HG03378 (cell line): ENCODE results near the gene SPINDOC.
"Not testable (repeated sequence)": the region's sequence is repeated elsewhere in the genome, so short reads cannot be mapped to it uniquely, and the experiment has no call there.

Experiments
- ATAC-seq: cut with Tn5 transposase; IDR thresholded peaks from one replicate; pipeline ENCODE4 v1.9.1; 2021; ENCODE audit warnings: mild to moderate bottlenecking, moderate library complexity; ENCODE audit not compliant: unreplicated experiment

SPINDOC gene

DNA sequence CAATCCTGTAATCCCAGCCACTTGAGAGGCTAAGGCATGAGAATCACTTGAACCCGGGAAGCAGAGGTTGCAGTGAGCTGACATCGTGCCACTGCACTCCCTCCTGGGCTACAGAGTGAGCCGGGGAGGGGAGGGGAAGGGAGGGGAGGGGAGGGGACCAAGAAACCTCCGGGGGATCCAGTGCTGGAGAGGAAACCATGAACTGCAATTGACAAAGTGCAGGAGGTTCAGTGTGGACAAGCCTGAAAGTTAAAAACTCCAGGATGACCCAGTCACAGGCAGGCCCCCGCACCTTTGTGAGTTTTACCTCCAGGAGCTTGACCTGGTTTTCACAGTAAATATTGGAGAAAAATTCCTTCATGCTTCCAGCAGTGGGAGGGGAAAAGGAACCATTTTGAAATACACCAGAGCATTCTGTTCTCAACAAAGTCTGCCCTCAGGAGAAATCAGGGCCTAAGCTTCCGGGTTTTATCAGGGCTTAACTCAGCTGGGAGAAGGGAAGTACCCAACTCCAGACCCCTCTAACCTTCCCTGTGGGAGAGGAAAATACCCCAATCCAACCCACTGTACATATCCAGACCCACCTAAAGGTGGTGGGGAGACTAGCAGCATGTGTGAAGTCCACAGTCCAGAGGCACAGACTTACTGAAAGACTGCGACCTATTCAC is 29.2 kb upstream of the SPINDOC start:
- no peak for ATAC-seq

DNA sequence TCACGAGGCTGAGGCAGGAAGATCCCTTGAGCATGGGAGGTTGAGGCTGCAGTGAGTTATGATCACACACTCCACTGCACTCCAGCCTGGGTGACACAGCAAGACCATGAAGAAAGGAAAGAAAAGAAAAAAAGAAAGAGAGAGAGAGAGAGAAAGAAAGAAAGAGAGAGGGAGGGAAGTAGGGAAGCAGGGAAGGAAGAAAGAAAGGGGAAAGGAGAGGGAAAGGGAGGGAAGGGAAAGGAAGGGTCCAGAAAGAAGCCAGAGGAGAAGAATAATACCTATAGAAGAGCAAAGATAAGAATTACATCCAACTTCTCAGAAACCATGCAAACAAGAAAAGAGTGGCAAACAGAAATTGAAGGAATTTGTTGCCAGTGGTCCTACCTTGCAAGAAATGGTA is 27.4 kb upstream of the SPINDOC start:
- no peak for ATAC-seq

DNA sequence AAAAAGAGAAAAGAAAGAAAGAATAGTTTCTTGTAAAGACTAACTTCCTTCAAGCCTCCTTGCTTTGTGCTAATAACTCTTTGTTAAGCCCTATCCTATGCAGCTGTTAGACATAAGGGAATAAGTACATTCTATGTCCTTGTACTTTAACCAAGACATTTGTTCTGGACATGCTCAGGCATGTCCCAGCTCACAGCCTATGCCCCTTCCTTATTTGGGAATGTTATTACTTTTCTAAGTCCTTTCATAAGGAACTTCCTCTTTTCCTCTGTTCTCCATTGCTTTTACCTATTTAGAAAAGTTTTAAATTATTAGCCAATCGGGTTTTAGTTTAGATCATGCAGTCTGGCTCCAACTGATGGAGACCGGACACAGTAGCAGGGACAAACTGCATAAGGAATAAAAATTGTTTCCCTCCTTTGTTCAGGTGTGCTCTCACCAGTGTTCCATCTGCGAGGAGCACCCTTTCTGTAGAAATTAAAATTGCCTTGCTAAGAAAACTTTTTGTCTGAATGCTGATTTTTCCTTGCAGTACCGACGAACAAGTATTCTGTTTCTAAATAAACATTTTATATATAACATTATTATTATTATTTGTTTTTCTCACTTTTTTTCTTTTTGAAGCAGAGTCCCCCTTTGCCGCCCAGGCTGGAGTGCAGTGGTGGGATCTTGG is 21.6 kb upstream of the SPINDOC start:
- ATAC-seq: no peak

DNA sequence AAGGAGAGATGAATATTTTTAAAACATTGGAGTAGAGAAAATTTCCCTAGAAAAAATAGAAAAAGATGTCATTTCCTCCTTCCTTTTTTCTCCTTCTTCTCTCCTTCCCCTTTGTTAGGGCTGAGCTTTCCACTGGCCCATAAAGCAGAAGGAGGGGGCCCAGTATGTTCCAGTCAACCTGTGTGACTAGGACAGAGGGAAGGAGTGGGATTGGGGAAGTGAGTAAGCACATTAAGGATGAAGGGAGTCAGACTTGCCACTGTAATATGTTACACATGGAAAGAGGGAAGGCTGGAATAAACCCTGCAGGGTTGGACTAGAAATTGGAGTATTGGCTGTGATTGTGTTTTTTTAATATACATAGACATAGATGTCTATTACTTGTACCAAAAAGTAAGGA is 20.1 kb upstream of the SPINDOC start:
- no peak for ATAC-seq

DNA sequence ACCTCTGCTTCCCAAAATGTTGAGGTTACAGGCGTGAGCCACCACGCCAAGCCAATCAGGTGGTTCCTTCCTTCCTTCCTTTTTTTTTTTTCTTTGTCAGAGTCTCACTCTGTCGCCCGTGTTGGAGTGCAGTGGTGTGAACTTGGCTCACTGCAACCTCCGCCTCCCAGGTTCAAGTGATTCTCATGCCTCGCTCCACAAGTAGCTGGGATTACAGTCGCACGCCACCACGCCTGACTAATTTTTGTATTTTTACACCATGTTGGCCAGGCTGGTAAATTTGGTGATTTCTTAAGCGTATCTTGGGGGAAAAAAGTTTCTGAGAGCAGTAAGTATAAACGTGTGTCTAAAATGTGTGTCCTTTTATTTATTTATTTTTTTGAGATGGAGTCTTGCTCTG is 18.2 kb upstream of the SPINDOC start:
- ATAC-seq: no peak

DNA sequence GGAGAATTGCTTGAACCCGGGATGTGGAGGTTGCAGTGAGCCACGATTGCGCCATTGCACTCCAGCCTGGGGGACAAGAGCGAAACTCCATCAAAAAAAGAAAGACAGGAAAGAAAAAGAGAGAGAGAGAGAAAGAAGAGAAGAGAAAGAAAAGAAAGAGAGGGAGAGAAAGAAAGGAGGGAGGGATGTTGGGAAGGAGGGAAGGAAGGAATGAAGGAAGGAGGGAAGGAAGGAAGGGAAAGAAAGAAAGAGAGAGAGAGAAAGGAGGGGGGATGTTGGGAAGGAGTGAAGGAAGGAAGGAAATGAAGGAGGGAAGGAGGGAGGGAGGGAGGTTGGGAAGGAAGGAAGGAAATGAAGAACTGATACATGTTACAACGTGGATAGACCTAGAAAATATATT is 12.3 kb upstream of the SPINDOC start:
- no peak for ATAC-seq

DNA sequence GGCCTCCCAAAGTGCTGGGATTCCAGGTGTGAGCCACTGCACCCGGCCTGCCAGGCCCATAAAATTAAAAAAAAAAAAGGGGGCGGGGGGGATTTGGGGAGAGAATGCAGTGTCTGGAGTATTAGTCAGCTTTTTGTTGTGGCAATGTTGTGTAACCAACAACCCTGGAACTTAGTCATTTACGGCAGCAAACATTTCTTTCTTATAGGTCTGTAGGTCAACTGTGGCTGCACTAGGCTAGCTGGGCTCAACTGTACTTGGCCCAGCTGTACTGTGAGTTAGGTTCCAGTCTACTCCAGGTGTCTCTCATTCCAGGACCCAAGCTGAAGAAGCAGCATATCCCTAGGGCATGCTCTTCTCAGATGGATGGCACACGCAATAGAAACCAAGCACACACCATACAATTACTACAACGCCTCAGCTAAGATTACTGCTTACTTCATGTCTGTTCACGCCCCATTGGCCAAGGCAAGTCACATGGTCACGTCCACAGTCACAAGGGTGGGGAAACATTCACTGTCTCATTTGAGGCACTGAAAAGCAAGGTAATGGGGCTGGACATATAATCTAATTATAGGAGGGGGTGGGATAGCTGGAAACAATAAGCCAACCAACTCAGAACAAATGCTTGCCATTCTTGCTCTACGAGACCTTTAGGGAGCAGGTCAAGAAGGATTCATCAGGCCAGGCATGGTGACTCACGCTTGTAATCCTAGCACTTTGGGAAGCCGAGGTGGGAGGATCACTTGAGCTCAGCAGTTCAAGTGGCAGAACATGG is 10.4 kb upstream of the SPINDOC start:
- no peak for ATAC-seq

DNA sequence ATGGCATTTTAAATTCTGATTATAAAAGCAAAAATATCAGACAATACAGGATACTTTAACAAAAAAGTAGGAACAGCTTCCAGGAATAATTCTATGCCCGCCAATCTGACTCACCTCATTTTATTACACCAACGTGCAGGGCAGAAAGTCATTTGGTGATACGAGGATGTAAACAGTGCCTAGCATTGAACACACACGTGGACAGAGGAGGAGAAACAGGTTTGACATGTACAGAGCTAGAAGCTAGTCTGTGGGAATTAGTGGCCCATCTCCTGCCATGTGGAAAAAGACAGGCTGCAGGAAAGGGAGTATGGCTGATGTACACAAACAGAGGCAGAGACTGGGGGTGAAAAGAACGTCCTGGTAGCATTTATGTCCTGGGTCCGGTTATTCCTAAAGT is 9.0 kb upstream of the SPINDOC start:
- ATAC-seq: no peak

DNA sequence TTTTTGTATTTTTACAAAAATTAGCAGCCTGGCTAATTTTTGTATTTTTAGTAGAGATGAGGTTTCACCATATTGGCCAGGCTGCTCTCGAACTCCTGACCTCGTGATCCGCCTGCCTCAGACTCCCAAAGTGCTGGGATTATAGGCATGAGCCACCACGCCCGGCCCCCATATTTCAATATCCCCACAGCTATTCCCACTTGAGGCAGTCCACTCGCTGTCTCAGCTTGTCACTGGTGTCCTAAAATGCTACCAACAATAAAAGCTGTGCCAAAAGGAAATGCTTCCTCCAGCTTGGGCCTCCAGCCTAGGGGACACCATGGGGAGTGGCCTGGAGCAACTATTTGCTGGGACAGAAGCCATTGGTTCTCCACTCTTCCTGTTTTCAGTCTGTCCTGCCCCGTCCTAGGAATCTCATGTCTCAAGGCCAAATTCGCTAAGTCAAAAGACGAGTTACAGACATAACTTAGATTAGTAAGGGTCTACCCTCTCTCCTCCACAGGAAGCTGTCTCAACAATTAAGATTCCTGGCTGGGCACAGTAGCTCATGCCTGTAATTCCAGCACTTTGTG is 7.3 kb upstream of the SPINDOC start:
- no peak for ATAC-seq

DNA sequence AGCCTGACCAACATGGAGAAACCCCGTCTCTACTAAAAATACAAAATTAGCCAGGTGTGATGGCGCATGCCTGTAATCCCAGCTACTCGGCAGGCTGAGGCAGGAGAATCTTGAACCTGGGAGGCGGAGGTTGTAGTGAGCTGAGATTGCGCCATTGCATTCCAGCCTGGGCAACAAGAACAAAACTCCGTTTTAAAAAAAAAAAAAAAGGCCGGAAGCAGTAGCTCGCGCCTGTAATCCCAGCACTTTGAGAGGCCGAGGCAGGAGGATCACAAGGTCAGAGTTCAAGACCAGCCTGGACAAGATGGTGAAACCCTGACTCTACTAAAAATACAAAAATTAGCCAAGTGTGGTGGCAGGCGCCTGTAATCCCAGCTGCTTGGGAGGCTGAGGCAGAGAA is 2.9 kb upstream of the SPINDOC start:
- ATAC-seq: not testable (repeated sequence)

DNA sequence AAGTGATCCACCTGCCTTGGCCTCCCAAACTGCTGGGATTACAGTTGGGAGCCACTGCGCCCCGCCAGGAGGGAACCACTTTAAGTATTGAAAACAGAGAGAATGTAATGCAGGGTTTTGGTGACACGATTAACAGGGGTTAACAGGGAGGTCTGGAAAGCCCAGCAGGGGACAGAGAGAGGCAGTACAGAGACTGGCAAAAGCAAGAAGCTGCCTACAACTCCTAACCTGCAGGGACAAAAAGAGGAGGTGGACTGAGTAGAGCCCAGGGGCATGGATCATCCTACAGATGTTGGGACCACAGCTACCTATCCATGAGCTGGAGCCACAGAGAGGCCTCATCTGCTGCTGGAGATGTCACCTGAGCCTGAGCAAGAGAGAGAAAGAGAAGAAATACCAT is 1.7 kb upstream of the SPINDOC start:
- no peak for ATAC-seq

DNA sequence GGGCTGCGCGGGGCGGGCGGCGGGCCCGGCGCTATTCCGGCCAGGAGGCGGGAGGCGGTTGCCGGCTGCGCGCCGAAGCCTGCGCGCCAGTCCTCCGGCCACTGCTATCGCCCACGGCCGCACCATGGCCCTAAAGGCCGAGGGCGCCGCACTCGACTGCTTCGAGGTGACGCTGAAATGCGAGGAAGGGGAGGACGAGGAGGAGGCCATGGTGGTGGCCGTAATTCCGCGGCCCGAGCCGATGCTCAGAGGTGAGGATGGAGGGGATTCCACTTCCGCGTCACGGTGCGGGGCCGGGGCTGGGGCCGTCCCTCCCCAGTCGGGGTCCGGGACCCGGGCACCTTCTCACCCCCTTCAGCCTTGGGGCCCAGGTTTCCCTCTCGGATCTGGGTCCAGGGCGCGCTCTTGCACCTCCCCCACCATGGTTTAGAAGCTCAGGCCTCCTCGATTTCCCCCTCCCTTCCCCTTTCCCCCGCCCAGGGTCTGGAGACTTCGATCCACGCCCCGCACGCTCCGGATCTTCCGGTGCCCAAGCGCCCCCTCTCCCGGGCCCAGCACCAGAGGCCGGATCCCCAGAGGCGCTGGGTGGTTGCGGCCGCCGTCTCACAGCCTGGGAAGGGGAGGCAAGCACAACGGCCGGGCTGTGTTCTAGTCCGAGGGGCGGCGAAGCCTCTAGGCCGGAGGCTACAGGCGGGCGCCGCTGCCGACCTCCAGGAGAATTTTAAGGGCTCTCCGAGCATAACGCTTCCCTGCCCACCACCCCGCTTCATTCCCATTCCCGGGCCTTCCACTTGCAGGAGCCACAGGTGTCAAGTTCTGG is 517 bp downstream of the SPINDOC start:
- ATAC-seq: no peak

DNA sequence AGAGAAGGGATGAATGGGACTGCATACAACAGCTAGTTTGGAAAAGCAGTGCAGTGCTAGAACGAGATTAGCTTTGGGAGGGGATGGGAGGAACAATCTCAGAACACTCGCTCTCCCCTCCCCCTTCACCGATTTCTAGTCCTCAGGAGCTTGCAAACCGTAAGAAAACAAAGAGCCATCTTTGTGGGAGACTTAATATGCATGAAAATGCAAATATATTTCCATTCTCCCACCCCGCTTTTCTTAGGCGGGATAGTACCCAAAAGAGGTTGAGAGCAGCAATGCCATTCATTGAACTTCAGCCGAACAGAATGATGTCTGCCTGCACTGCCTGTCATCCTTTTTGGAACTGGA is 1.1 kb downstream of the SPINDOC start:
- ATAC-seq: no peak

DNA sequence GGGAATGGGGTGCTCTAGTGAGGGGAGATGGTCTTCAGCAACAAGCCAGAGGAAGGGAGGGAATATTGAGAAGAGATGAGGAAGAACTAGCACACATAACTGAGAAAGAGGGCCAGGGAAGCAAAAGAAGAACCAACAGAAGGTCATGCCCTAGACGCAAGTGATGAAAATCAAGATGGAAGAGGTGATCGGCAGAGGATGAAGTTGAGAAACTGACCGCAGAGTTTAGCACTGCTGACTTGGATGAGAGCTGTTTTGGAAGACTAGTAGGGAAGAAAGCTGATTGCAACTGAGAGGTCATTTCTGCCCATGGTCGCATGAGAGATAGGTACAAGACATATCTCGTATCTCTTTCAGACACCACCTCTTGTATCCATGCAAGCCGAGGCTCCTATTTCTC is 2.9 kb downstream of the SPINDOC start:
- no peak for ATAC-seq

DNA sequence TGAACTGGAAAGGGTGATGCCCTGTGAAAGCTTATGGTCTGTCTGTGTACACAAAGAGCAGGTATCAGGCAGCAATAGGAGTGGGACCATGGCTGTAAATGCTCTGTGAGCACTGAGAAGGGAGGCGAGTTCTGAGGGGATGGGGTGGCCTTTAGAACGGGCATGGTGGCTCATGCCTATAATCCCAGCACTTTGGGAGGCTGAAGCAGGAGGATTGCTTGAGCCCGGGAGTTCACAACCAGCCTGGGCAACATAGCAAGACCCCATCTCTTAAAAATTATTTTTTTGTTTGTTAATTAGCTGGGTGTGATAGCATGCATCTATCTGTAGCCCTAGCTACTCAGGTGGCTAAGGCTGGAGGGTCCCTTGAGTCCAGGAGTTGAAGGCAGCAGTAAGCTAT is 3.5 kb downstream of the SPINDOC start:
- no peak for ATAC-seq

DNA sequence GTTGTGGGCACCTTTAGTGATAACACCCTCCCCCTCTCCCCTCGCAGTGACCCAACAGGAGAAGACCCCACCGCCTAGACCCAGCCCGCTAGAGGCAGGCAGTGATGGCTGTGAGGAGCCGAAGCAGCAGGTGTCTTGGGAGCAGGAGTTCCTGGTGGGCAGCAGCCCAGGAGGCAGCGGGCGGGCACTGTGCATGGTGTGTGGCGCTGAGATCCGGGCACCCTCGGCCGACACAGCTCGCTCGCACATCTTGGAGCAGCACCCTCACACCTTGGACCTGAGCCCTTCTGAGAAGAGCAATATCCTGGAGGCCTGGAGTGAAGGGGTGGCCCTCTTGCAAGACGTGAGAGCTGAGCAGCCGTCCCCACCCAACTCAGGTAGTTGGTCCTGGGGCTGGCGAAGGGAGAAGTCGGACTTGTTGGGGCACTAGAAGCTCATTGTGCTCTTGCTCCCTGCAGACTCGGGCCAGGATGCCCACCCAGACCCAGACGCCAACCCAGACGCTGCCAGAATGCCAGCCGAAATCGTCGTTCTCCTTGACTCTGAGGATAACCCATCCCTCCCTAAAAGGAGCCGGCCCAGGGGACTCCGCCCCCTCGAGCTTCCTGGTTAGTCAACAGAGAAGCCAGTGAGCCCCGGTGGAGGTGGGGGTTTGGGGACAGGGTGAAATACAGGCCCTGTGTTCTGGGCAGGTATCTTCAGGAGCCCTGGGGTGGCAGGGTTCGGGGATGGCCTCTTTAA is 4.7 kb downstream of the SPINDOC start:
- no peak for ATAC-seq

DNA sequence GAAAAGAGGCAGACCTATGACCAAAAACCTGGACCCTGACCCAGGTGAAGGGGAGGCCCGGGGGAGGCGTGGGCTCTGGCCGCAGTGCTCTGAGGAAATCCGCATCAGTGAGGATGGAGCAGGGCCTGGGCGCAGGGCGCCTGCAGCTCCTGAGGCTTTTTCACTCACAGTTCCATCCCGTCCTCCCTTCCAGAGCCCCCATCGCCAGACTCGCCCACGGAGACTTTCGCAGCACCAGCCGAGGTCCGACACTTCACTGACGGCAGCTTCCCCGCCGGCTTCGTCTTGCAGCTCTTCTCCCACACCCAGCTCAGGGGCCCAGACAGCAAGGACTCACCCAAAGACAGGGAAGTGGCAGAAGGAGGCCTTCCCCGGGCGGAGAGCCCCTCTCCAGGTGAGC is 5.4 kb downstream of the SPINDOC start:
- no peak for ATAC-seq

DNA sequence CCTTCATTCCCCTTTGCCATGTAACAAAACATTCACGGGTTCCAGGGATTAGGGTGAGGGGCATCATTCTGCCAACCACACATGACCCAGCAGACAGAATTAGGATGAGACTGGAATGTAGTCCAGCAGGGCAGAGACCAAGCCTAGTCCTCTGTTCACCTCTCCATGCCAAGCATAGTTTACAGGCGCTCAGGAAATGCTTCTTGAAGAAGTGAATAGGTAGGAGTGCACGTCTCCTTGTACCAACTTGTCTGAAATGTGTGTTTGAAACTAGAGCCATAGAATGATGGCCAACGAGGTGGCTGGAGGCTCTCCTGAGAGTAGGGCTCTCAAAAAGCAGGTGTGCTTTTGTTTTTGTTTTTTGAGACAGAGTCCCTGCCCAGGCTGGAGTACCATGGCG is 8.2 kb downstream of the SPINDOC start:
- no peak for ATAC-seq

DNA sequence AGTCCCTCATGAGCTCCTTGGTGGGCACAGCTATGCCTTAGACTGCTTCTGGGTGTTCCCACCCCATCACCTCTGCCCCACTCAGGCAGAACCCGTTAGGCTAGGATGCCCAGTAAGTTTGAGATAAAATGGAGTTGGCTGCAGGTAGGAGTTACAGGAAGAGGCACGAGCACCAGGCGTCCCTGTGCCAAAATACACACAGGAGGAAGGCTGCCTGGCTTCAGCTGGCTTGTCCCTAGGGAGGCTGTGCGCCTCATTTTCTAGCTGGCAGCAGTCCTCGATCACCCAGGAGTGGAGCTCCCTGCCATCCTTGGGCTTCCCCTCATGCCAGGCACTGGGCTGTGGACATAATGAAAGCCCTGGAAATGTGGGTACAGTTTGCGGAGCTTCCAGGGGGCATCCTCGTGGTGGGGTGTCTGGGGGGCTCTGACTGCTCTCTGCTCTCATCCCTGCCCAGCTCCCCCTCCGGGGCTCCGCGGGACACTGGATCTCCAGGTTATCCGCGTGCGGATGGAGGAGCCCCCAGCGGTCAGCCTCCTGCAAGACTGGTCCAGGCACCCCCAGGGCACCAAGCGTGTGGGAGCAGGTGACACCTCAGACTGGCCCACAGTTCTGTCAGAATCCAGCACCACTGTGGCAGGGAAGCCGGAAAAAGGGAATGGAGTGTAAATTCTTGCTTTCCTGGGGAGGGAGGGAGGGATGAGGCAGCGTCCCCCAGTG is 13.4 kb downstream of the SPINDOC start:
- no peak for ATAC-seq
